Measurements from ENCODE around the gene ZCCHC4.

DNA sequence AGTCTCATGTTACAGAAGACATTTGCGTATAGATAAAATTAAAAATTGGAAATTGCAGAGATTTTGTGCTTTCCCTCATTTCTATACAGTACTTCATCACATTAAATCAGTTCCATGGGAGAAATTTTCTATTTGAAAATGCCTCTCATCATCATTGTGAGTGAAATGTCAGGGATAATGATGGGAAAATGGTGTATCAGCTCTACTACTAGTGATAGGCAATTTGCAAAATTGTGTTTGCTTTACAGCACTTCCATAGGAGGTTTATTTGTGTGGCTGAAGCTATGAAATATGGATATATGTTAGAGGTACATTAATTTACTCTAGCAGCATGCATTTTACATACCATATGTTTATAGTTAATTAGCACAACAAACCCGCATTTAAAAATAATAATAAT is 43.5 kb downstream of the ZCCHC4 start:
- TF ChIP-seq POLR2A (IDR thresholded peaks at IDR 0.05): no peak
- TF ChIP-seq CTCF (IDR thresholded peaks at IDR 0.05): no peak
